WTC11 (cell line): ENCODE results near the gene PPP6R3. TPM values are rescaled to one million over a fixed set of nuclear protein-coding genes. Genes with fewer than 3 reads are reported as not detected.

Experiments used
- ATAC-seq: fragments of 200-7000 bp; cut with Tn5 transposase; 2 replicates; pipeline ENCODE4 v1.10.0; 2021; ENCODE audit warnings: mild to moderate bottlenecking, moderate library complexity
- CTCF ChIA-PET: fragments of 300-600 bp; sonication (Branson Sonifier 250); formaldehyde crosslinking; loops from one replicate; lab custom pipeline; 2021; ENCODE audit warnings: antibody characterized with exemption; lab: Charles Lee
- POLR2A ChIA-PET: fragments of 350-600 bp; sonication (Branson Sonifier 250); formaldehyde crosslinking; loops from one replicate; lab custom pipeline; 2021; ENCODE audit warnings: antibody characterized with exemption; lab: Charles Lee
- DNase-seq: peaks from one replicate; pipeline ENCODE4 v3.0.0; 2021; ENCODE audit warnings: low spot score
- H3K27ac Mint-ChIP-seq: 2 replicates; pipeline ENCODE4 v1.8.0; 2021; ENCODE audit warnings: mixed read lengths
- H3K27me3 Mint-ChIP-seq: 2 replicates; pipeline ENCODE4 v1.8.0; 2021; ENCODE audit warnings: low read depth, mild to moderate bottlenecking, moderate library complexity, mixed read lengths
- H3K36me3 Mint-ChIP-seq: 2 replicates; pipeline ENCODE4 v1.8.0; 2021; ENCODE audit warnings: mixed read lengths
- H3K4me1 Mint-ChIP-seq: 2 replicates; pipeline ENCODE4 v1.8.0; 2022; ENCODE audit warnings: mixed read lengths
- H3K4me3 Mint-ChIP-seq: 2 replicates; pipeline ENCODE4 v1.8.0; 2021; ENCODE audit warnings: mild to moderate bottlenecking, moderate library complexity, mixed read lengths
- H3K9me3 Mint-ChIP-seq: 2 replicates; pipeline ENCODE4 v1.8.0; 2021; ENCODE audit warnings: mixed read lengths
- AR ChIP-seq: fragments of 250-450 bp; sonication (Bioruptor Pico); IDR thresholded peaks from 2 replicates; pipeline ENCODE4 v1.9.0; 2021; ENCODE audit warnings: mild to moderate bottlenecking
- ARID4B ChIP-seq: sonication (generic); formaldehyde crosslinking; IDR thresholded peaks from 2 replicates; pipeline ENCODE4 v1.8.0; 2023; ENCODE audit warnings: missing genetic modification reagents, mild to moderate bottlenecking, borderline replicate concordance
- ATF2 ChIP-seq: sonication (generic); formaldehyde crosslinking; IDR thresholded peaks from 2 replicates; pipeline ENCODE4 v1.8.1; 2022; ENCODE audit warnings: low read depth, missing genetic modification reagents, borderline replicate concordance
- CTCF ChIP-seq: fragments of 200-600 bp; IDR thresholded peaks from 2 replicates; pipeline ENCODE4 v1.8.0; 2022; ENCODE audit warnings: antibody characterized with exemption
- E2F4 ChIP-seq: sonication (generic); formaldehyde crosslinking; IDR thresholded peaks from 2 replicates; pipeline ENCODE4 v1.8.1; 2022; ENCODE audit warnings: low read depth, mild to moderate bottlenecking, moderate library complexity, missing genetic modification reagents, borderline replicate concordance
- ETV6 ChIP-seq: sonication (generic); formaldehyde crosslinking; IDR thresholded peaks from 2 replicates; pipeline ENCODE4 v1.8.1; 2022; ENCODE audit warnings: mild to moderate bottlenecking, missing genetic modification reagents
- GABPB1 ChIP-seq: sonication (generic); formaldehyde crosslinking; IDR thresholded peaks from 2 replicates; pipeline ENCODE4 v1.8.1; 2023; ENCODE audit warnings: mild to moderate bottlenecking, missing genetic modification reagents
- HMGXB4 ChIP-seq: sonication (generic); formaldehyde crosslinking; IDR thresholded peaks from 2 replicates; pipeline ENCODE4 v1.8.1; 2023; ENCODE audit warnings: mild to moderate bottlenecking, moderate library complexity, missing genetic modification reagents
- MYBL2 ChIP-seq: sonication (generic); formaldehyde crosslinking; IDR thresholded peaks from 2 replicates; pipeline ENCODE4 v1.8.1; 2023; ENCODE audit warnings: mild to moderate bottlenecking, moderate library complexity, missing genetic modification reagents
- NFE2L1 ChIP-seq: sonication (generic); formaldehyde crosslinking; IDR thresholded peaks from 2 replicates; pipeline ENCODE4 v1.8.1; 2023; ENCODE audit warnings: missing genetic modification reagents
- PRDM15 ChIP-seq: sonication (generic); formaldehyde crosslinking; IDR thresholded peaks from 2 replicates; pipeline ENCODE4 v1.8.0; 2022; ENCODE audit warnings: missing genetic modification reagents
- PRRX2 ChIP-seq: fragments of 250-450 bp; sonication (Bioruptor Pico); IDR thresholded peaks from 2 replicates; pipeline ENCODE4 v1.8.0; 2021; ENCODE audit warnings: mild to moderate bottlenecking
- RORB ChIP-seq: fragments of 250-450 bp; sonication (Bioruptor Pico); IDR thresholded peaks from 2 replicates; pipeline ENCODE4 v1.9.0; 2021; ENCODE audit warnings: mild to moderate bottlenecking
- ZBTB21 ChIP-seq: sonication (generic); formaldehyde crosslinking; IDR thresholded peaks from 2 replicates; pipeline ENCODE4 v1.8.1; 2023; ENCODE audit warnings: mild to moderate bottlenecking, missing genetic modification reagents, borderline replicate concordance
- ZBTB43 ChIP-seq: sonication (generic); formaldehyde crosslinking; IDR thresholded peaks from 2 replicates; pipeline ENCODE4 v1.8.1; 2023; ENCODE audit warnings: mild to moderate bottlenecking, missing genetic modification reagents
- ZMAT4 ChIP-seq: fragments of 250-450 bp; sonication (Bioruptor Pico); IDR thresholded peaks from 2 replicates; pipeline ENCODE4 v1.9.0; 2021; ENCODE audit warnings: mild to moderate bottlenecking
- ZNF138 ChIP-seq: sonication (generic); formaldehyde crosslinking; conservative IDR thresholded peaks from 2 replicates; pipeline ENCODE4 v1.8.1; 2022; ENCODE audit warnings: mild to moderate bottlenecking, moderate library complexity, missing genetic modification reagents
- total RNA-seq: library from RNA; stranded (reverse); gene quantifications from 3 replicates; pipeline ENCODE4 v1.2.3, GENCODE V29; 2021

PPP6R3 gene
- total RNA-seq, 1 experiment from 2014 or later = 138 TPM

- TF ChIP-seq ATF2 (CRISPR knock-in tag) (no peak), RORB (CRISPR knock-in tag) (no peak), ETV6 (CRISPR knock-in tag) (no peak), CTCF (no peak), NFE2L1 (no peak), MYBL2 (CRISPR knock-in tag) (no peak)
Observed at GRCh38 chr11:68488623-68489022, 28.1 kb downstream of the PPP6R3 start (continued).

GRCh38 chr11:68495220-68495729, 34.7 kb downstream of the PPP6R3 start:
- POLR2A ChIA-PET = interaction anchor here (0.8 kb wide), 1 partner anchor 32 kb away, joined by 4 read pairs; no protein-coding TSS in a partner anchor
- H3K9me3 Mint-ChIP-seq = peaks cover 11% of the 10 kb centered on the region
- CTCF ChIA-PET = no interaction called here
- H3K4me3 Mint-ChIP-seq = no peak overlapping the region
- no peaks in the 10 kb centered on the region for H3K27me3 Mint-ChIP-seq
- ATAC-seq (no peak), DNase-seq (no peak)
- H3K4me1 Mint-ChIP-seq = peaks cover 35% of the 10 kb centered on the region
- H3K36me3 Mint-ChIP-seq = no peaks in the 10 kb centered on the region
- no peak overlapping the region for H3K27ac Mint-ChIP-seq
- no peak for TF ChIP-seq ZMAT4
- no peak for TF ChIP-seq ZNF138 (CRISPR knock-in tag)
- no peak for TF ChIP-seq HMGXB4 (CRISPR knock-in tag)
- TF ChIP-seq AR = no peak
- TF ChIP-seq ZBTB21 (CRISPR knock-in tag) = no peak
- TF ChIP-seq ARID4B = no peak
- TF ChIP-seq PRRX2 = no peak
- no peak for TF ChIP-seq PRDM15 (CRISPR knock-in tag)
- TF ChIP-seq GABPB1 (CRISPR knock-in tag) = no peak
- TF ChIP-seq E2F4 (CRISPR knock-in tag) = no peak
- no peak for TF ChIP-seq ZBTB43
